HEK293 (cell line): ENCODE data around the gene KDM4B.

Experiments used
- CTCF ChIA-PET: fragments of 350-600 bp; formaldehyde crosslinking; extraction: SDS; loops from one replicate; lab custom pipeline; 2021; ENCODE audit warnings: antibody characterized with exemption; lab: Yijun Ruan, JAX
- POLR2A ChIA-PET: fragments of 300-600 bp; formaldehyde crosslinking; extraction: SDS; loops from one replicate; lab custom pipeline; 2020; ENCODE audit warnings: antibody characterized with exemption, inconsistent platforms; lab: Yijun Ruan, JAX
- H3K27ac ChIP-seq: fragments of 200-500 bp; sonication (Bioruptor generic); 2 replicates; pipeline ENCODE4 v1.5.1; 2014; ENCODE audit warnings: low read depth, low read length, control low read depth, inconsistent platforms; ENCODE audit errors: extremely low read depth
- H3K36me3 ChIP-seq, 2 experiments: fragments of 200-500 bp in 1 of 2; sonication (Bioruptor generic) in 1 of 2; 1 replicate in 1 of 2; 2 replicates in 1 of 2; pipeline ENCODE4 v1.5.1; 2014 to 2017; ENCODE audit warnings: inconsistent platforms in 2 of 2, low read length in 2 of 2; ENCODE audit not compliant: control insufficient read depth in 2 of 2, insufficient read depth in 1 of 2
- H3K4me1 ChIP-seq: fragments of 200-500 bp; sonication (Bioruptor generic); 2 replicates; pipeline ENCODE4 v1.5.1; 2014; ENCODE audit warnings: mild to moderate bottlenecking, low read length, inconsistent platforms; ENCODE audit not compliant: control insufficient read depth, insufficient read depth
- H3K4me3 ChIP-seq: 2 replicates; pipeline ENCODE4 v1.5.1; 2011; ENCODE audit warnings: low read depth, mild to moderate bottlenecking, control low read depth, low read length, moderate library complexity
- H3K9me3 ChIP-seq: fragments of 200-500 bp; sonication (Bioruptor generic); 2 replicates; pipeline ENCODE4 v1.5.1; 2014; ENCODE audit warnings: low read depth, low read length, inconsistent platforms; ENCODE audit not compliant: control insufficient read depth, insufficient read depth
- CTCF ChIP-seq: fragments of 450-650 bp; formaldehyde crosslinking; IDR thresholded peaks from 2 replicates; pipeline ENCODE4 v1.5.1; 2016; ENCODE audit warnings: missing biosample characterization, missing genetic modification characterization
- EGR2 ChIP-seq: fragments of 450-650 bp; formaldehyde crosslinking; IDR thresholded peaks from 2 replicates; pipeline ENCODE4 v1.5.1; 2016; ENCODE audit warnings: low read depth, missing biosample characterization, missing genetic modification characterization
- REST ChIP-seq: fragments of 450-650 bp; formaldehyde crosslinking; IDR thresholded peaks from 2 replicates; pipeline ENCODE4 v1.5.1; 2016; ENCODE audit warnings: missing biosample characterization, missing genetic modification characterization
- TSHZ1 ChIP-seq: fragments of 450-650 bp; formaldehyde crosslinking; IDR thresholded peaks from 2 replicates; pipeline ENCODE4 v1.5.1; 2016; ENCODE audit warnings: missing biosample characterization, missing genetic modification characterization, borderline replicate concordance
- ZBTB17 ChIP-seq: fragments of 450-650 bp; formaldehyde crosslinking; IDR thresholded peaks from 2 replicates; pipeline ENCODE4 v1.5.1; 2016; ENCODE audit warnings: missing biosample characterization, missing genetic modification characterization
- ZFHX2 ChIP-seq: fragments of 450-650 bp; formaldehyde crosslinking; conservative IDR thresholded peaks from 2 replicates; pipeline ENCODE4 v1.5.1; 2016; ENCODE audit warnings: missing biosample characterization, missing genetic modification characterization
- ZNF148 ChIP-seq: fragments of 450-650 bp; formaldehyde crosslinking; IDR thresholded peaks from 2 replicates; pipeline ENCODE4 v1.5.0; 2017; ENCODE audit warnings: missing biosample characterization, missing genetic modification characterization, borderline replicate concordance
- ZNF366 ChIP-seq: fragments of 450-650 bp; formaldehyde crosslinking; conservative IDR thresholded peaks from 2 replicates; pipeline ENCODE4 v1.5.1; 2016; ENCODE audit warnings: missing biosample characterization, missing genetic modification characterization
- ZNF544 ChIP-seq: fragments of 450-650 bp; formaldehyde crosslinking; IDR thresholded peaks from 2 replicates; pipeline ENCODE4 v1.5.0; 2017; ENCODE audit warnings: missing biosample characterization, missing genetic modification characterization
- ZNF654 ChIP-seq: fragments of 450-650 bp; formaldehyde crosslinking; IDR thresholded peaks from 2 replicates; pipeline ENCODE4 v1.5.1; 2016; ENCODE audit warnings: low read depth, missing biosample characterization, missing genetic modification characterization

Gene KDM4B

GRCh38 chr19:4997297-4997696 is 28.4 kb downstream of the KDM4B start (continued):
- TF ChIP-seq REST (no peak), ZNF148 (tag by site-specific recombination) (no peak)
- TF ChIP-seq, all 188 proteins: peak for 0

GRCh38 chr19:5000120-5000611 is 31.3 kb downstream of the KDM4B start:
- Histone ChIP-seq H3K9me3 (no peaks in the 10 kb centered on the region), H3K36me3 (peaks cover 4 to 9% of the 10 kb centered on the region in 2 experiments; a peak in 2 of 3 replicates), H3K4me1 (no peaks in the 10 kb centered on the region), H3K4me3 (no peak overlapping the region), H3K27ac (no peak overlapping the region)
- ChIA-PET CTCF (interaction anchor here (0.7 to 2.8 kb wide), 4 partner anchors 10 to 21 kb away, joined by 3 to 21 read pairs (median 4); no protein-coding TSS in a partner anchor), POLR2A (no interaction called here)
- TF ChIP-seq EGR2 (peak; percentile 80), ZFHX2 (tag by site-specific recombination) (peak; percentile 74), ZNF366 (tag by site-specific recombination) (peak; percentile 95), ZBTB17 (tag by site-specific recombination) (no peak)

- Histone ChIP-seq H3K27ac (no peak overlapping the region), H3K4me1 (no peaks in the 10 kb centered on the region)
- 0 out of 2 replicates have a peak, but pooled peaks have one; percentile 34 for TF ChIP-seq CTCF
- peak; percentile 46 for TF ChIP-seq ZNF654 (tag by site-specific recombination)
- no peak for TF ChIP-seq TSHZ1 (tag by site-specific recombination)
- no peak for TF ChIP-seq ZNF544 (tag by site-specific recombination)
- TF ChIP-seq ZNF366 (tag by site-specific recombination): no peak
- TF ChIP-seq, all 188 proteins: peak for 2
- ChIA-PET POLR2A (interaction anchor here (0.6 kb wide), 1 partner anchor 37 kb away, joined by 3 read pairs; no protein-coding TSS in a partner anchor), CTCF (interaction anchor here (0.7 to 2.8 kb wide), 21 partner anchors 8 to 312 kb away, joined by 3 to 30 read pairs (median 5); no protein-coding TSS in a partner anchor)
- Histone ChIP-seq H3K4me3 (no peak overlapping the region), H3K9me3 (no peaks in the 10 kb centered on the region), H3K36me3 (peaks cover 0 to 9% of the 10 kb centered on the region in 2 experiments; a peak in 2 of 3 replicates)
Observed at GRCh38 chr19:5001615-5002014, 32.7 kb downstream of the KDM4B start.
